DOHH2 (cell line): ENCODE measurements around the gene BBX.

Experiments
- H3F3A ChIP-seq: fragments of 200-600 bp; sonication (generic), shearing (Covaris generic); 2 replicates; pipeline ENCODE4 v1.6.0; 2016; ENCODE audit warnings: antibody characterized with exemption, mild to moderate bottlenecking; ENCODE audit not compliant: control insufficient read depth, insufficient read depth
- H3K27ac ChIP-seq: fragments of 200-600 bp; sonication (generic); 2 replicates; pipeline ENCODE4 v1.5.1; 2014; ENCODE audit warnings: low read depth, mild to moderate bottlenecking, low read length, moderate library complexity
- H3K27me3 ChIP-seq: fragments of 200-600 bp; sonication (generic); 2 replicates; pipeline ENCODE4 v1.6.1; 2014; ENCODE audit warnings: mild to moderate bottlenecking, low read length, mixed read lengths; ENCODE audit not compliant: control insufficient read depth
- H3K36me3 ChIP-seq: fragments of 200-600 bp; sonication (generic); 2 replicates; pipeline ENCODE4 v1.6.1; 2014; ENCODE audit warnings: mild to moderate bottlenecking, low read length, moderate library complexity, mixed read lengths; ENCODE audit not compliant: control insufficient read depth
- H3K4me1 ChIP-seq: fragments of 200-600 bp; sonication (generic); 2 replicates; pipeline ENCODE4 v1.6.1; 2014; ENCODE audit warnings: mild to moderate bottlenecking, low read length, mixed read lengths; ENCODE audit not compliant: control insufficient read depth
- H3K4me2 ChIP-seq: fragments of 200-600 bp; sonication (generic); 2 replicates; pipeline ENCODE4 v1.6.0; 2014; ENCODE audit warnings: mild to moderate bottlenecking, low read length, moderate library complexity
- H3K4me3 ChIP-seq: fragments of 200-600 bp; sonication (generic); 2 replicates; pipeline ENCODE4 v1.5.1; 2014; ENCODE audit warnings: mild to moderate bottlenecking, low read length, mixed read lengths
- H3K79me2 ChIP-seq: fragments of 200-600 bp; sonication (generic); 2 replicates; pipeline ENCODE4 v1.6.1; 2014; ENCODE audit warnings: mild to moderate bottlenecking, low read length, mixed read lengths; ENCODE audit not compliant: control insufficient read depth
- H3K9me2 ChIP-seq: fragments of 200-600 bp; sonication (generic); replicated peaks from 2 replicates; pipeline ENCODE4 v1.6.1; 2014; ENCODE audit warnings: mild to moderate bottlenecking, low read length, mixed read lengths; ENCODE audit not compliant: control insufficient read depth
- H3K9me3 ChIP-seq: fragments of 200-600 bp; sonication (generic); 2 replicates; pipeline ENCODE4 v1.6.1; 2014; ENCODE audit warnings: antibody characterized with exemption, low read length, mixed read lengths; ENCODE audit not compliant: control insufficient read depth, insufficient read depth
- H4K20me1 ChIP-seq: fragments of 200-600 bp; sonication (generic); 2 replicates; pipeline ENCODE4 v1.6.0; 2014; ENCODE audit warnings: low read depth, mild to moderate bottlenecking, antibody characterized with exemption, low read length, moderate library complexity; ENCODE audit not compliant: control insufficient read depth, insufficient read depth
- CTCF ChIP-seq: fragments of 200-600 bp; sonication (generic); IDR thresholded peaks from one replicate; pipeline ENCODE4 v1.5.1; 2014; ENCODE audit warnings: antibody characterized with exemption, mild to moderate bottlenecking, low read depth, low read length; ENCODE audit not compliant: poor library complexity, severe bottlenecking
- EZH2phosphoT487 ChIP-seq: fragments of 200-600 bp; sonication (generic); IDR thresholded peaks from 2 replicates; pipeline ENCODE4 v1.6.1; 2017; ENCODE audit warnings: borderline replicate concordance, mild to moderate bottlenecking, antibody characterized with exemption, low read length, moderate library complexity, mixed read lengths

BBX gene

GRCh38 chr3:107681396-107681795 lies 158.6 kb downstream of the BBX start:
- Histone ChIP-seq H3K79me2 (peaks cover 13% of the 10 kb centered on the region), H4K20me1 (no peaks in the 10 kb centered on the region), H3K36me3 (no peaks in the 10 kb centered on the region), H3K4me3 (no peak overlapping the region), H3K27me3 (no peaks in the 10 kb centered on the region), H3K9me2 (no peaks in the 10 kb centered on the region), H3K4me2 (no peak overlapping the region), H3F3A (no peaks in the 10 kb centered on the region; the same call in 1 of the 2 replicates), H3K4me1 (peaks cover 7% of the 10 kb centered on the region), H3K9me3 (no peaks in the 10 kb centered on the region), H3K27ac (no peak overlapping the region)
- no peak for TF ChIP-seq CTCF
- no peak for TF ChIP-seq EZH2phosphoT487

GRCh38 chr3:107682580-107682979 lies 159.8 kb downstream of the BBX start:
- H3K27ac ChIP-seq, result no peak overlapping the region
- H3K4me3 ChIP-seq, result no peak overlapping the region
- no peaks in the 10 kb centered on the region for H3F3A ChIP-seq
- peaks cover 3% of the 10 kb centered on the region; the same call in 1 of the 2 replicates for H3K4me1 ChIP-seq
- no peaks in the 10 kb centered on the region for H4K20me1 ChIP-seq
- H3K4me2 ChIP-seq, result no peak overlapping the region
- no peak for TF ChIP-seq EZH2phosphoT487
- no peak for TF ChIP-seq CTCF
- H3K9me2 ChIP-seq, result no peaks in the 10 kb centered on the region
- peaks cover 5% of the 10 kb centered on the region; the same call in 1 of the 2 replicates for H3K79me2 ChIP-seq
- no peaks in the 10 kb centered on the region for H3K36me3 ChIP-seq
- H3K27me3 ChIP-seq, result no peaks in the 10 kb centered on the region
- H3K9me3 ChIP-seq, result no peaks in the 10 kb centered on the region

GRCh38 chr3:107683447-107683846 lies 160.7 kb downstream of the BBX start:
- Histone ChIP-seq H3F3A (no peaks in the 10 kb centered on the region), H4K20me1 (no peaks in the 10 kb centered on the region), H3K4me1 (peaks cover 3% of the 10 kb centered on the region; the same call in 1 of the 2 replicates), H3K9me2 (no peaks in the 10 kb centered on the region), H3K4me2 (no peak overlapping the region), H3K79me2 (0 out of 2 replicates have a peak, but pooled peaks cover 2% of the 10 kb centered on the region), H3K9me3 (no peaks in the 10 kb centered on the region), H3K27ac (no peak overlapping the region), H3K27me3 (no peaks in the 10 kb centered on the region), H3K4me3 (no peak overlapping the region), H3K36me3 (no peaks in the 10 kb centered on the region)
- no peak for TF ChIP-seq EZH2phosphoT487
- TF ChIP-seq CTCF, result no peak
